SK-N-MC (cell line): ENCODE data around the gene KRTAP9-7.

Experiments
- DNase-seq: peaks from one replicate; pipeline ENCODE4 v3.0.0-alpha.2; 2011; ENCODE audit warnings: low read depth, low spot score
- H3K27ac ChIP-seq: fragments of 200-600 bp; sonication (generic); 2 replicates; pipeline ENCODE4 v1.5.1; 2016; ENCODE audit warnings: mixed run types
- H3K36me3 ChIP-seq: fragments of 200-600 bp; sonication (generic); 2 replicates; pipeline ENCODE4 v1.6.1; 2017; ENCODE audit warnings: antibody characterized with exemption, low read length, mixed read lengths; ENCODE audit not compliant: insufficient read depth
- H3K4me3 ChIP-seq: fragments of 200-600 bp; sonication (generic); 2 replicates; pipeline ENCODE4 v1.5.1; 2016
- H3K9ac ChIP-seq: fragments of 200-600 bp; sonication (generic); 2 replicates; pipeline ENCODE4 v1.8.0; 2017; ENCODE audit warnings: mixed run types, mixed read lengths; ENCODE audit not compliant: insufficient read length
- H3K9me3 ChIP-seq: fragments of 200-600 bp; sonication (generic); 2 replicates; pipeline ENCODE4 v1.6.1; 2017; ENCODE audit warnings: low read depth, mild to moderate bottlenecking, antibody characterized with exemption, low read length, moderate library complexity, mixed read lengths
- EZH2 ChIP-seq: fragments of 200-600 bp; sonication (generic); IDR thresholded peaks from one replicate; pipeline ENCODE4 v1.6.1; 2017; ENCODE audit warnings: antibody characterized with exemption
- FOXP2 ChIP-seq: optimal IDR thresholded peaks from 2 replicates; pipeline ENCODE3; 2011; ENCODE audit warnings: mild to moderate bottlenecking, moderate library complexity; ENCODE audit not compliant: insufficient read depth; ENCODE audit errors: extremely low read length, control extremely low read depth
- POLR2AphosphoS5 ChIP-seq: IDR thresholded peaks from 2 replicates; pipeline ENCODE4 v1.6.1; 2012; ENCODE audit warnings: mild to moderate bottlenecking, low read depth, low read length, borderline replicate concordance

The KRTAP9-7 gene

DNA sequence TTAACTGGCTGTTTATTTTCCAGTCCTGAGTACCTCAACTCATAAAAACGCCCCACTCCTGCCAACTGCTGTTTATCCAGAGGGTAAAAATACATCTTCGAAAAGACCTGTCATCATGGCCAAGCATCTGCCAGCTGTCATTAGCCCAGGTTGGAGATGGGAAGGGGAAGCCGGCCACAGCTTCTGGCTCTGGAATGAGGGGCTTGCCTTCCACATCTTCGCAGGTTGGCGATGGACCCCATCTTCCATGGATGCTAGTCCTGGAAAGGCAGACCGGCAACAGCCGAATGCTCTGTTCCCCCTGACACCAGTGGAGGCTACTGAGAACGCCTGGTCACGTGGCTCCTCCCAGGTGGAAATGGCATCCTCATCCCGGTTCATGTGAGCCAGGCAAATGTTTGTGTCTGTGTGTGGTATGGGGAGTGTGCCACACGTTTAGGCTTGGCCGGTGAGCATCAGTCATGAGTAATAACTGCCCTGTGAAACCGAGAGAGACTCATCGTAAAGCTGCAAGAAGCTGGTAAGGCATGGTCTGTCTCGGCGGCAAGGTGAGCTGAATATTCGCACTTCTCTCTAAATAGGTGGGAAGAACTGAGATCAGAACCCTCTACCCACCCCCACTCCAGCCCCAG lies 40.4 kb downstream of the KRTAP9-7 start:
- DNase-seq, result no peak
- peaks cover 10% of the 10 kb centered on the region; the same call in 1 of the 2 replicates for H3K9me3 ChIP-seq
- TF ChIP-seq EZH2, result no peak
- no peak for TF ChIP-seq FOXP2
- TF ChIP-seq POLR2AphosphoS5, result no peak

GRCh38 chr17:41318231-41318630 lies 42.7 kb downstream of the KRTAP9-7 start:
- no peak for TF ChIP-seq FOXP2
- no peak for DNase-seq
- H3K9me3 ChIP-seq, result peaks cover 10% of the 10 kb centered on the region; the same call in 1 of the 2 replicates

More for the DNA sequence above, 40.4 kb downstream of the KRTAP9-7 start:
- Histone ChIP-seq H3K9ac (no peak overlapping the region), H3K27ac (no peak overlapping the region), H3K4me3 (no peak overlapping the region), H3K36me3 (0 out of 2 replicates have a peak, but pooled peaks cover 7% of the 10 kb centered on the region)

DNA sequence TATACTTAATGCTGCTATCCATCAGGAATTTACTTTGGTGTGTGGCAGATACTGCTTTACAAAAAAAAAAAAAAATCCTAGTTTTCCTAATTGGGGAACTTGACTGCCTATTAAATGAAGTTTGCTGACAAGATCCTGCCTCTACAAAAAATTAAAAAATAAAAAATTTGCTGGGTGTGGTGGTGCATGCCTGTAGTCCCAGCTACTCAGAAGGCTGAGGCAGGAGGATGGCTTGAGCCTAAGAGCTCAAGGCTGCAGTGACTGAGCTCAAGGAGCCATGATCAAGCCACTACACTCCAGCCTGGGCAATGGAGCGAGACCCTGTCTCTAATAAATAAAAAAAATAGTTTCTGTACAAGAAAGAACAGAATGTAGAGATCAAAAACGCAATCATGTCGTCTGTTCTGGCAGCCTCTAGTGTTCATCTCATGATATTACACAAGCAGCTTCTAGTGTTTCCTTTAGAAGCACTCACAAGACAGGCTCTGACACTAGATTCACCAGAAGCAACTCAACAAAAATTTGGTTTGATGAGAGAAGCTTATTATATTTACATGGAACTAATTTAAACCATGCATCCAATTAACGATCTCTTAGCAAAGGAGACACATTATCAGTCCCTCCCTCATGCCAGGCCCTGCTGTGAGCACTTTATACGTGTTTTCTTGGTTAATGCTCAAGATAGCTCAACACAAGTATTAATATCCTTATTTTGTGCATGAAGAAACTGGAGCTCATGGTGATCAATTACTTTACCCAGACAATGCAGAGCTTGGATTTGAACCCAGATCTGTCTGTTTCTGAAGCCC lies 46.8 kb downstream of the KRTAP9-7 start:
- Histone ChIP-seq H3K27ac (peak overlapping the region; percentile 74; the same call in 1 of the 2 replicates), H3K4me3 (no peak overlapping the region), H3K36me3 (0 out of 2 replicates have a peak, but pooled peaks cover 7% of the 10 kb centered on the region), H3K9ac (no peak overlapping the region), H3K9me3 (peaks cover 10% of the 10 kb centered on the region; the same call in 1 of the 2 replicates)
- TF ChIP-seq POLR2AphosphoS5 (no peak), EZH2 (no peak), FOXP2 (no peak)
- peak; percentile 61 for DNase-seq

More at GRCh38 chr17:41318231-41318630, 42.7 kb downstream of the KRTAP9-7 start:
- Histone ChIP-seq H3K9ac (no peak overlapping the region), H3K4me3 (no peak overlapping the region), H3K36me3 (0 out of 2 replicates have a peak, but pooled peaks cover 7% of the 10 kb centered on the region), H3K27ac (no peak overlapping the region)

GRCh38 chr17:41322903-41323895 lies 47.7 kb downstream of the KRTAP9-7 start:
- no peak for TF ChIP-seq POLR2AphosphoS5
- TF ChIP-seq FOXP2, result no peak
- TF ChIP-seq EZH2, result no peak
- H3K36me3 ChIP-seq, result 0 out of 2 replicates have a peak, but pooled peaks cover 7% of the 10 kb centered on the region
- H3K27ac ChIP-seq, result peak overlapping the region; percentile 74; the same call in 1 of the 2 replicates
- peaks cover 10% of the 10 kb centered on the region; the same call in 1 of the 2 replicates for H3K9me3 ChIP-seq
- no peak for DNase-seq
- no peak overlapping the region for H3K9ac ChIP-seq
- no peak overlapping the region for H3K4me3 ChIP-seq

- no peak overlapping the region for H3K9ac ChIP-seq
- no peak for DNase-seq
- H3K4me3 ChIP-seq, result no peak overlapping the region
- H3K9me3 ChIP-seq, result peaks cover 9% of the 10 kb centered on the region; the same call in 1 of the 2 replicates
- no peak overlapping the region for H3K27ac ChIP-seq
- no peak for TF ChIP-seq POLR2AphosphoS5
- TF ChIP-seq EZH2, result no peak
- no peak for TF ChIP-seq FOXP2
- H3K36me3 ChIP-seq, result 0 out of 2 replicates have a peak, but pooled peaks cover 6% of the 10 kb centered on the region
Measured at GRCh38 chr17:41324180-41325075, 48.9 kb downstream of the KRTAP9-7 start.

DNA sequence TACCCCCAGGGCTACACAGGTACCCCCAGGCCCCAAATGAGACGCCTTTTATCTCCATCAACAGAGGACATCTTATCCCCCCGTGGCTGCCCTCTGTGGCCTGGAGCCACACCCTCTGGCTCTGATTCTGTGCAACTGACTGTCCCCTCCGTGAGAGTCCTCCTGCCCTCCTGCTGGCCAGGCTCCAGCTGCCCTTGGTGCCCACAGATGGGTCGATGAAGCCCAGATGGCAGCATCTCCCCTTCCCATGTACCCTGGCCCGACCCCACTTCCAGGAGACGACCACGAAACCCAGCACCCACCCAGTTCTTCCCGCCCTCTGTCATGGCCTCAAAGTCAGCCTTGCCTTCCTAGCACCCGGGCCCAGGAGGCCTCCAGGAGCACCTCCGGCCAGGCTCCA lies 49.6 kb downstream of the KRTAP9-7 start:
- 0 out of 2 replicates have a peak, but pooled peaks cover 4% of the 10 kb centered on the region for H3K9me3 ChIP-seq
- DNase-seq, result no peak
- H3K27ac ChIP-seq, result no peak overlapping the region
- no peaks in the 10 kb centered on the region for H3K36me3 ChIP-seq
- no peak overlapping the region for H3K9ac ChIP-seq
- no peak for TF ChIP-seq FOXP2
- H3K4me3 ChIP-seq, result no peak overlapping the region

- Histone ChIP-seq H3K4me3 (no peak overlapping the region), H3K9ac (no peak overlapping the region), H3K36me3 (no peaks in the 10 kb centered on the region), H3K9me3 (0 out of 2 replicates have a peak, but pooled peaks cover 2% of the 10 kb centered on the region), H3K27ac (no peak overlapping the region)
- TF ChIP-seq EZH2, result no peak
- no peak for TF ChIP-seq POLR2AphosphoS5
- TF ChIP-seq FOXP2, result no peak
- no peak for DNase-seq
Measured at GRCh38 chr17:41325611-41326010, 50.1 kb downstream of the KRTAP9-7 start.
